Stimulated activated CD8-positive, alpha-beta memory T cell treated with anti-CD3 and anti-CD28 coated beads, Interleukin-4, amount 100 ng/mL, for 1 hour (primary cell): Measurements from ENCODE around the gene TRAK2.
"Not testable (repeated sequence)": the region's sequence is repeated elsewhere in the genome, so short reads cannot be mapped to it uniquely, and the experiment has no call there.

Source experiments
- DNase-seq, 2 donors: peaks; one replicate each; pipeline ENCODE4 v3.0.0-alpha.2; 2020; ENCODE audit warnings: low read depth in 2 of 2, low spot score in 1 of 2

The TRAK2 gene

DNA sequence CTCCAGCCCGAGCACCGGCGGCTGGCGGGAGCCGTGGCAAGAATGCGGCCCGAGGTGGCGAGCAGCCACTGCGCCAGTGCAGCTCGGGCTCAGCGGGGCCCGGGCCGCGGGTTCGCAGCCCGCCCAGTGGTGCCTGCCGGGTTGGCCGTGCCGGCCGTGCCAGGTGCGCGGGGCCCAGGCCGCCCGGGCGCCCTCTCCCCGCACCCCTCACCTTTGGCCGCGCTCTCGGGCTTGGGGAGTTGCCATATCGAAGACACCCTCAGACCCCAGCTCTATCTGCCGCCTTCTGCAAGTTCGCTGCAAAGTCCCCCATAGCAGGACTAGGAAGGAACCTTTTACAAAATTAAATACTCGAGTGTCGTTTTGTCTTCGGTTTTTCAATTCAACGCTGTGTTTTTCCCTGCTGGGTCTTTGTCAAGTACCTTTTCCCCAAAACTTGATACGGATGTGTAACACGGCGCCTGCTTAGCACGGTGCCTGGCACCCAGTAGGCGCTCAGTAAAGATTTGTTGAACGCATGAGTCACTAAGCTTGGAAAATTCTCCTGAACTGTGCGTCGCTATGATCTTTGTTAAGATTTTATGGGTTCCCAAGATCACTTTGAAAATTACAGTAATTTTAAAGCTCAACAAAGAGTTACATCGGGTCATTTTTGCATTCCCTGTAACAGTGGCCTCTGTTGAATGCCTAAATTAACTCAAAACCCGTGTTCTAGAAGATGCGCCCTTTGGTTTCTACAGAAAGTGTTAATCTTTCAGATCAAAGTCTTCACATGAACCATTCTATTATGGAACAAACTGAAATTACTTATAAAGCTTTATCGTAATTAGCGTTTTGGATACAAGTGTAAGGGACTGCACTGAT lies 1.0 kb upstream of the TRAK2 start:
- DNase-seq, result no peak

DNA sequence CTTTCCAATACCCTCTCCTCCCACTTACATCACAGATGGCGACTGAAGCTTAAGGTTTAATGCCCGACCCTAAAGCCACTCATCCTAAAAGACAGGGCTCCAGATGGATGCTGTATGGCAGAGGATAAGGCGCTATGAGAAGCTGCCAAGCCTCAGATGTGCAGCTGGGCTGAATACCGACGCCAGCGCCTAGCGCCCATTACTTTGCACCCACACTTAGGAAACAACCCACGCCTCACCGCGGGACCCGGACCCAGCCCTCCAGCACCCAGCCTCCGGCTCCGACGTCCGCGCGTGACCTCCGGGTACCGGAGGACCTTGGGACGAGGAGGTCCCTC lies 335 bp downstream of the TRAK2 start:
- no peak for DNase-seq

DNA sequence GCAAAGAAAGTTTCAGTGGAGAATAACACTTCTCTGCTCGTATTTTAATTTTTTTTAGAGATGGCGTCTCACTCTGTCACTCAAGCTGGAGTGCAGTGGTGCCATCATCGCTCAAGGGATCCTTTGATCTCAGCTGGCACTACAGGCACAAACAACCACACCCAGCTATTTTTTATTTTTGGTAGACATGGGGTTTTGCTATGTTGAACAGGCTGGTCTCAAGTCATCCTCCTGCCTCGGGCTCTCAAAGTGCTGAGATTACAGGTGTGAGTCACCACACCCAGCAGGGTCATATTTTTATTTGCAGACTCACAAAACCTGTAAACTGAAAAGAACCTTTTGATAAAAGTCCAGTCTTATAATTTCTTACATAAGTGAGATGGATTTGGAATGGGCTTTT lies 2.6 kb downstream of the TRAK2 start:
- DNase-seq, result no peak

DNA sequence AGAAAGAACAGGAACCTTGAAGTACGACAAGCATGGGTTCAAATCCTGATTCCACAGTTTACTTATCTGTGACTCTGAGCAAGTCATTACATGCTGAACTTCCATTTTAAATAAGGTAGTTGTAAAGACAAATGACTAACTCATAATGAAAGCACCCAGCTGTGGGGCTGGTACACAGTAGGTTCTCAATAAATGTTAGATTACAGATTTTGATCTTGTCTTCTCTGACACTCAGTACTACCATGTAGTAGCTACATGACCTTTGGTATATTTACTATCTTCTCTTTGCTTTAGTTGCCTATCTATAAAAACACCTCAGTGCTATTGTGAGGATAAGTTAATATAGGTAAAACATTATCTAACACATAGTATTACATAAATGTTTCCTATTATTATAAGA lies 3.2 kb downstream of the TRAK2 start:
- no peak for DNase-seq

DNA sequence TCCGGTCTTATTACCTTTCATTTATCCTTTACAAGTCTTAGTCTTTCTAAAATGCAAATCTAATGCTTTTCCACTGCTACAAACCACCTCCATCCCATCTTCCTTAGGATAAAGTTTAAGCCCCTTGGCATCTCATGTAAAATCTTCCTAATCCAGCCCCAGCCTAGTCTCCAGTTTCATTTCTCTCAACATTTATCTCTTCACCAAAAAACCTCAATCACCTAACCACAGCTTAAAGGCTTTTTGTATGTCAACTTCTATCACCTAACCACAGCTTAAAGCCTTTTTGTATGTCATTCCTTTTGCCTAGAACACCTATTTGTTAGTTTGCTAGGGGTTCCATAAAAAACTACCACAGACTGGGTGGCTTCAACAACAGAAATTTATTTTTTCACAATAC lies 4.2 kb downstream of the TRAK2 start:
- no peak for DNase-seq

DNA sequence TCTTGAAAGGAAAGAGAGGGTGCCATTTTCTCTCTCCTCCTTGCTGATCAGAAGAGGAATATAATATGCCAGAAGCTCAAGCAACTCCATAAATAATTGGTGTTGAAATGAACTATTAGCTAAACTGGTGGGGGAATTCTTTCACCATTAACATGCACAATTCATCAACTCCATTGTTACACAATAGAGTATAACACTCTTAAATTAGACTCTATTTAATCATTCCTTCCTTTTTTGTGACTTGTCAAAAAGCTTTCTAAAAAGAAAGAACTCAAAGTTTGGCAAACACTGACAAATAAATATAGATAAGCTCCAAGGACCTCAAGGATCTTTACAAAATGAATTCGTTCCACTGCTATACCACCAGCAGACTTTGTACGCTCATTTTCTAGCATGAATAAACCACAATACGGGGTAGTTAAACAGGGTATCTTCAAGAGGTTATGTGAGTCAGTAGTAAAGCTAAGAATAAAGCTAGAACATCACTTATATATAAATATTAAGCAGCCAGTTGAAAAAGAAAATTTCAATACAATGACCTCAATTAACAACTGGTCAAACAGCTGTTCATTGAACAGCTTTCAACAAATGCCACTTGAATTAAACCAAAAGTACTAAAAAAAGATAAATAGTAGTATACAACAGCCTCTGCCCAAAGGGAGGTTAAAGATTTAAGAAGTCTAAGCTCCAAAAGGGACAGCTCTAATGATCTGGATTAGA lies 6.4 kb downstream of the TRAK2 start:
- DNase-seq, result no peak

DNA sequence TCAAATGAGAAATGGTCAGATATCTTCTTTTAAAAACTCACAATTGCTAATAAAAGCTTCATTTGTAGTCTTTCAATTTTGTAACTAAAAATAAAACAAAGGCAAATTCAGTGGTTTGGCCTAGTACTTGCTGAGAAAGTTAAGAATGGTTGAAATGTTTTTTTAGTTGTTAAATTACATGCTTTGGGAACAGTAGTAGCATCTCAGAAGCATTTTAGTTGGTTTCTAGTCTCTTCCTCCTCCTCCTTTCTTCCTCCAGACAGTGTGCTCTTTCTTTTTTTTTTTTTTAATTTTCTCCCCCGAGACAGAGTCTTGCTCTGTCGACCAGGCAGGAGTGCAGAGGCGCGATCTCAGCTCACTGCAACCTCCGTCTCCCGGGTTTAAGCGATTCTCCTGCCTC lies 9.8 kb downstream of the TRAK2 start:
- DNase-seq, result no peak

DNA sequence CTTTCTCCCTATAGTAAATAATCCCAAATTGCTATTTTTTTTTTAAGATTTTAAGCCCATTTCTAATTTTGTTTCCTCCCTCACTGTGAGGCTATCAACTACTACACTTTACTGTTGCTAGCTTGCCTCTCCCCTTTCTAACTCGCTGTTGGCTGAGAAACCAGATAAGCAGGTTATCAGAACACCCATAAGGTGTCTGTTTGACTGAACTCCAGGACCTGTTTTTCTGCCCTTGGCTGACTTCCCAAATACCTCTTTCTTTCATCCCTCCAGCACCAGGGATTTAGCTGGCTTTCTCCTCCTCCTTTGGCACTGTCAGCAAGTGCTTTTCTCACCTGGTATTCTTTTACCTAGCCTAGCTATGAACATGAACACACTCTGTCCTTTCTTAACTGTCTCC lies 11.1 kb downstream of the TRAK2 start:
- no peak for DNase-seq

DNA sequence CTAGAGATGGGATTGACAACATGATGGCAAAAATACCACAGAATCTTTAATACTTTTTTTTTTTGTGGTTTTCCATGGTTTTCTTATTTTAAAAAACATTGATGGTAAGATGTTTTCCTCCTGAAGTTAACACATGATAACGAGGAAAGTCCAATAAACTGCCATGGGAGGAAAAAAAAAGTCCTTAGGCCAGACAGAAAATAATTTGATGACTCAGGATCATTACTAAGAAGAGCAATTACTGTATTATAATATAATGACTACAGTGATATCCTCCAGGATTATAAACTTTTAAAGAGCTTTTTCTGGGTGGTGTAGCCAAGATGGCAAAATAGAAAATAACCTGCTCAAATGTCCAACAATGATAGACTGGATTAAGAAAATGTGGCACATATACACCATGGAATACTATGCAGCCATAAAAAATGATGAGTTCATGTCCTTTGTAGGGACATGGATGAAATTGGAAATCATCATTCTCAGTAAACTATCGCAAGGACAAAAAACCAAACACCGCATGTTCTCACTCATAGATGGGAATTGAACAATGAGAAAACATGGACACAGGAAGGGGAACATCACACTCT lies 11.8 kb downstream of the TRAK2 start:
- DNase-seq, result not testable (repeated sequence)

DNA sequence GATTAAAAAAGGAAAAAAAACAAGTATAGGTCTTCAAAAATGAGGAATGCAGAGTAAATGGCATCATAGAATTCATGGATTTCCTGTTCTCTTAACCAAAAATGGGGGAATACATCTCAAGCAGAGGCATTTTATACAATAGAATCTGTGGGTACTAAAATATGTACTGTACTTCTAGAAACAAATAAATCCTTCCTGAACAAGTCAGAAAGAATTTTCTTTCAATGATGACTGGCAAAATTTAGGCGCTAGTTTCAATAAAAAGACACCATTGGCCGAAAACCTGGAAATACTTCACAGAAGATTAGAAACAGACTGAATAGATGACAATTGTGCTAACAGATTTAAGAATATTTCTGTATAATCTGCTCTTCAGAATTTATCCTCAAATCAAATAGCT lies 15.1 kb downstream of the TRAK2 start:
- no peak for DNase-seq

DNA sequence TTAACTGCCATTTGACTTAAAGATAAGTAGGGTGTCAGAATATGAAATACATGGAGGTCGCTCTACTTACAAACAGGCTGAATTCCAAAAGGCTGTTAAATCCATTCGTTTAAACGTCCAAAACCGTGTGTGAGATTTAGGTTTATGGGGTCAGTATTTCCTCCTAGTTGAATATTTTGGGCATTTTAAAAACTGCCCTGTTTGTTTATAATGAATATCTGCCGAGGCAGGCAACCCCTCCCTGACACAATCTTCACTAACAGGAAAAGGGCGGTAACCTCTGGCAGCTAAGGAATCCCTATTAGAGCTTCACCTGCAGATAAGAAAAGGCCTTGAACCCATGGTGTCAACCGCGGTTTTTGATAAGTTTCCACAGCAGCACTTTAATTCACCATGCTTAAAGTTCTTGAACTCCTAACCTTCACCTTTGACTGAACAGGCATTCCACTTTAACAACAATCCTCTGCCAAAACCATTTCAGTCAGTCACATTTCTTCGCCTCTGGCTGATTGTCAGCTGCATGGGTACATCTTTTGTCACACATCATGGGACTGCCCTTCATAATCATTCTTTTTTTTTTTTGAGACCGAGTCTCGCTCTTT lies 17.8 kb downstream of the TRAK2 start:
- DNase-seq, result no peak

DNA sequence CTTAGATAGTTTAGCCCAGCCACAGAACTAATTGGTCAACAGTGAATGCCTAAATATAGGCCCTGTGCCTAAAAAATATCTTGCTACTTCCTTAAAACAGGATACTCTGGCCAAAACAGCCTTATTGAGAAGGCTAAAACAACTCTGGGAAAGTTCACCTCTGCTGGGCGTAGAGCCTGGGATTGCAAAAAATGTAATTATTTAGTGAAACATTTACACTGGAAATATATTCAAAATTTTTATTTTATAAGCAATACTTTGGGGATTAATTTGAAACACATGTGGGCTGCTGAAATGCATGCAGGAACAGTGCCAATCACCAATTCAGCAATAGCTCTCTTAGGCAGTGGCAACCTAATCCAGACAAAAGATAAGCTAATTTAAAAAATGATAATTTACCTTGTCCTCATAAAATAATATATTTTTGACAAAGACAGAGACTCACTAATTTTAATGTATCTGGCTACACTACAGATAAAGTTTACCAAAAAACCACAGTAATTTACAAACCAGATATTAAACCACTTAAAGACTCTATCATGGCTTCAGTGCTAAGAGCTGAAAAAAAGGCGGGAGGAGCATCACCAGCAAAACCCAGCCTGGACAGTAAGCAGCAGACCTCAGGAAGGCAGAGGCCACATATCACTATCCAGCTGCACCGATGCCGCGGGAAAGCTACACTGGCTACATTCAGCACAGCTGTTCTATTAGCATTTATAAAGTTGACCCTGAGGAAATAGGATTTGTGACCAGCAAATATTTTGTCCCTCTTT lies 18.5 kb downstream of the TRAK2 start:
- DNase-seq, result no peak

DNA sequence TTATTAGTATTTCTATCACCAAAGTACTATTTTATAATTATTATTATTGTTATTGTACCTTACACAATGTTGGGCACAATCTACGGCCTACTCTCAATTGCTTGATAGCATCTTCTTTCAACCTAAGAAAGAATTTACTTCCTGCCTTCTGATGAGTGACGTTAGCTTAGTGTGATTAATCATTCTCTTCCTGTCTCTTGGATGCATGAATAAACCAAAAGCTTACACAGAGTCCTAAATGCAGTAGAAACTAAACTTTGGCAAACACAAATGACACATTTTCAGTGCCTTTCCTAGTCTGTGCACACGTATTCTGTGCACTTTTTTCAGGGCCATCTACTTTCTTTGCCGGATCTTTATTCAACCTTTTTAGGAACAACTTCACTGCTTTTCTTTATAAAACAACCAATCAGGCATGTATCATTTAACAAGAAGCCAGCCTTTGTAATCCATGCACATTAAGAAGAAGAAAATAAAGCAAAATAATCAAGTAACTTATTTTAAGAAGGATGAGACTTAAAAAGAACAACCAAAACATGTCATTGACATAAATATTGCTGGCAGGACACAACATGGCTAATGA lies 19.1 kb downstream of the TRAK2 start:
- no peak for DNase-seq

DNA sequence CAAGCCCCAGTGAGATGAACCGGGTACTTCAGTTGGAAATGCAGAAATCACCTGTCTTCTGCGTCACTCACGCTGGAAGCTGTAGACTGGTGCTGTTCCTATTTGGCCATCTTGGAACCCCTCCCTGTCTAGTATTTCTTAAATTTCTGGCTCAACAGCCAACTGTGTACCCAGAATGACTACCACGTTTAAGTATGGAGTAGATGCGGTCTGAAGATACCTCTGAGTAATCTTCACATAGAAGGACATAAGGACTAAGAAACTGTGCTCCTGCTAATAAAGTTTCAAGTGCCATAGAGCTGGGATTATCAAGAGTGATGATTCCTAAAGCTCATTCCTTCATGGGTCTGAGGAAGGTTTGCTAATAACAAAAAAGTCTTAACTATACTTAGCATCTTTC lies 20.4 kb downstream of the TRAK2 start:
- no peak for DNase-seq

DNA sequence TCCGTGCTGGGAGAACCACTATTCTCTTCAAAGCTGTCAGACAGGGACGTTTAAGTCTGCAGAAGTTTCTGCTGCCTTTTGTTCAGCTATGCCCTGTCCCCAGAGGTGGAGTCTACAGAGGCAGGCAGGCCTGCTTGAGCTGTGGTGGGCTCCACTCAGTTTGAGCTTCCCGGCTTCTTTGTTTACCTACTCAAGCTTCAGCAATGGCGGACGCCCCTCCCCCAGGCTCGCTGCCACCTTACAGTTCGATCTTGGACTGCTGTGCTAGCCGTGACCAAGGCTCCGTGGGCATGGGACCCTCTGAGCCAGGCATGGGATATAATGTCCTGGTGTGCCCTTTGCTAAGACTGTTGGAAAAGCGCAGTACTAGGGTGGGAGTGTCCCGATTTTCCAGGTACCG lies 20.9 kb downstream of the TRAK2 start:
- not testable (repeated sequence) for DNase-seq

DNA sequence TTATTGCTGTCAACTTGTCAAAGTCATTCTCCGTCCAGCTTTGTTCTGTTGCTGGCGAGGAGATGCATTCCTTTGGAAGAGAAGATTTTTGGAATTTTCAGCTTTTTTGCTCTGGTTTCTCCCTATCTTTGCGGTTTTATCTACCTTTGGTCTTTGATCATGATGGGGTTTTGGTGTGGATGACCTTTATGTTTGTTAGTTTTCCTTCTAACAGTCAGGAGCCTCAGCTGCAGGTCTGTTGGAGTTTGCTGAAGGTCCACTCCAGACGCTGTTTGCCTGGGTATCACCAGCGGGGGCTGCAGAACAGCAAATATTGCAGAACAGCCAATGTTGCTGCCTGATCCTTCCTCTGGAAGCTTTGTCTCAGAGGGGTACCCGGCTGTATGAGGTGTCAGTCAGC lies 21.4 kb downstream of the TRAK2 start:
- not testable (repeated sequence) for DNase-seq

DNA sequence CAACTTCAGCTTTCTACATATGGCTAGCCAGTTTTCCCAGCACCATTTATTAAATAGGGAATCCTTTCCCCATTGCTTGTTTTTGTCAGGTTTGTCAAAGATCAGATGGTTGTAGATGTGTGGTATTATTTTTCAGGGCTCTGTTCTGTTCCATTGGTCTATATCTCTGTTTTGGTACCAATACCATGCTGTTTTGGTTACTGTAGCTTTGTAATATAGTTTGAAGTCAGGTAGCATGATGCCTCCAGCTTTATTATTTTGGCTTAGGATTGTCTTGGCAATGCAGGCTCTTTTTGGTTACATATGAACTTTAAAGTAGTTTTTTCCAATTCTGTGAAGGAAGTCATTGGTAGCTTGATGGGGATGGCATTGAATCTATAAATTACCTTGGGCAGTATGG lies 22.9 kb downstream of the TRAK2 start:
- DNase-seq, result not testable (repeated sequence)

DNA sequence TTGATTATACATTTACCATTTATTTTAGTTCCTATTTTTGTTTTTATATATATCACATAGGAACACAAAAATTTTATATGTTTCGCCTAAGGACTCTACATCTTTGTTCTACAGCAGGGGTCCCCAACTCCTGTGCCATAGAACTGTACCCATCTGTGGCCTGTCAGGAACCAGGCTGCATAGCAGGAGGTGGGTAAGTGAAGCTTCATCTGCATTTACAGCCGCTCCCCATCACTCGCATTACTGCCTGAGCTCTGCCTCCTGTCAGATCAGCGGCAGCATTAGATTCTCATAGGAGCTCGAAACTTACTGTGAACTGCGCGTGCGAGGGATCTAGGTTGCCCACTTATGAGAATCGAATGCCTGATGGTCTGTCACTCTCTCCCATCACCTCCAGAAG lies 25.3 kb downstream of the TRAK2 start:
- no peak for DNase-seq

DNA sequence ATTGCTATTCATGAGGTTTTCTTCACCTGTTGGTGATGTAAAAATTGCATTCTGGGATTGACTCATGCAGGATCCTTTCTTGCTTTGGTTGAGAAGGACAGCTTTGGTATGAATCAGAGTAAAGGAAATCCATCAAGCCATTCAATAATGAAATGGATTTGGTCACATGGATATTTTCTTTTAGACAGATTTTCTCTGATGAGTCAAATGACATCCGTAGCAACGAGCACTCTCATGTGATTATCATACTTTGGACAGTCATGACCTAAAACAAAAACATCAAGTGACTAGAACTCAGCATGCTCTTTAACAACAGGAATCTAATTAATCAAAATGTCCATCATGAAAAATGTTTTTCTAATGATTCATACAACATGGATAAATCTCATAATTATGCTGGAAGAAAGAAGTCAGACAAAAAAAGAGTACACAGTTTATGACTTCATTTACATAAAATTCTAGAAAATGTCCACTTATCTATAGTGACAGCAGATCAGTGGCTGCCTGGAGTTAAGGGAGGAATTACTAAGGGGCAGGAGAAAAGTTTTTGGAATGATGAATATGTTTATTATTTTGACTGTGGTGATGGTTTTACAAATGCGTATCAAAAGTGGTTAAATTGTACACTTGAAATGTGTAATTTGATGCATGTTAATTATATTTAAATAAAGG lies 30.7 kb downstream of the TRAK2 start:
- DNase-seq, result no peak

DNA sequence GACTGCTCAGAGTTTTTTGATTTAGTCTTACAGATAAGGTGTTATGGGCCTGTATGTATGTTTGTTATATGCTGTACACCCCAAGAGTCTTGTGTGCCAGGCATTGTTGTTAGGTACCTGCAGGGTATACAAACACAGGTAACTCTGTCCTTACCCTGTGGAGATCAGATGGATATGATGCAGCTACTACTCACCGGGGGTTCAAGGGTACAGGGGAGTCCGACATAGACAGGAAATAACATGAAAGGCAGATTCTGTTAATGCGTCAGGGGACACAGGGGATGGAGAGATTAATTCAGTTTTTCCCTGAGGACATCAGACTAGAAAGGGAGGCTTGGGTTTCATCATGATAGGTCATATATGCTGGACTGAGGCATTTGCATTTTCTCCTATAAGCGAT lies 31.3 kb downstream of the TRAK2 start:
- no peak for DNase-seq
